HCT116 (cell line): ENCODE data around the gene PEX12. TPM values are rescaled to one million over a fixed set of nuclear protein-coding genes. Genes with fewer than 3 reads are reported as not detected.

Experiments
- ATAC-seq: fragments of 200-7000 bp; cut with Tn5 transposase; 2 replicates; pipeline ENCODE4 v1.9.1; 2020; ENCODE audit warnings: mild to moderate bottlenecking, moderate library complexity
- BruUV-seq: library from RNA; stranded (reverse); fragments of 400-500 nt; replicated peaks from 2 replicates; lab custom pipeline; 2021; lab: Mats Ljungman, UMichigan
- CTCF ChIA-PET: fragments of 300-600 bp; sonication (Branson Sonifier 250); formaldehyde crosslinking; loops from one replicate; lab custom pipeline; 2021; ENCODE audit warnings: antibody characterized with exemption; lab: Charles Lee
- POLR2A ChIA-PET: fragments of 300-600, 350-600 bp; sonication (Branson Sonifier 250); formaldehyde crosslinking; loops from one replicate; lab custom pipeline; 2021; ENCODE audit warnings: antibody characterized with exemption; lab: Charles Lee
- RAD21 ChIA-PET, 2 experiments: fragments of 300-600 bp; sonication (Branson Sonifier 250); formaldehyde crosslinking; loops; one replicate each; lab custom pipeline; 2023; ENCODE audit warnings: low total read pairs in 2 of 2; ENCODE audit not compliant: uncharacterized antibody in 2 of 2, unreplicated experiment in 2 of 2, low non-redundant PET in 1 of 2; lab: Charles Lee
- DNase-seq: peaks from one replicate; pipeline ENCODE4 v3.0.0-alpha.2; 2010; ENCODE audit warnings: low read depth, low spot score
- H2AFZ ChIP-seq: fragments of 200-600 bp; shearing (Covaris generic), sonication (generic); 2 replicates; pipeline ENCODE4 v1.6.1; 2017; ENCODE audit warnings: low read depth, mixed run types, mixed read lengths, antibody characterized with exemption, low read length; ENCODE audit not compliant: poor library complexity, severe bottlenecking
- H3K27ac ChIP-seq: 2 replicates; pipeline ENCODE4 v1.5.1; 2012; ENCODE audit warnings: low read depth, low read length
- H3K27me3 ChIP-seq: fragments of 200-600 bp; sonication (generic); 2 replicates; pipeline ENCODE4 v1.6.1; 2016; ENCODE audit warnings: mixed run types, low read length, mixed read lengths; ENCODE audit not compliant: insufficient read depth
- H3K36me3 ChIP-seq, 2 experiments: fragments of 200-500 bp in 1 of 2; fragments of 200-600 bp in 1 of 2; sonication (Bioruptor generic) in 1 of 2; sonication (generic) in 1 of 2; 2 replicates each; pipeline versions ENCODE4 v1.5.1 to v1.6.1; 2014 to 2016; ENCODE audit warnings: low read length in 2 of 2, inconsistent platforms in 1 of 2, mixed read lengths in 1 of 2, mixed run types in 1 of 2; ENCODE audit not compliant: insufficient read depth in 2 of 2, control insufficient read depth in 1 of 2
- H3K4me1 ChIP-seq, 2 experiments: fragments of 200-600 bp in 1 of 2; sonication (generic) in 1 of 2; 2 replicates each; pipeline versions ENCODE4 v1.5.1 to v1.6.1; 2012 to 2017; ENCODE audit warnings: low read length in 2 of 2, inconsistent platforms in 1 of 2, mild to moderate bottlenecking in 1 of 2, mixed read lengths in 1 of 2, mixed run types in 1 of 2, moderate library complexity in 1 of 2; ENCODE audit not compliant: insufficient read depth in 2 of 2, control insufficient read depth in 1 of 2
- H3K4me2 ChIP-seq: fragments of 200-600 bp; sonication (generic); 2 replicates; pipeline ENCODE4 v1.6.1; 2017; ENCODE audit warnings: mixed run types, low read length, mixed read lengths
- H3K4me3 ChIP-seq, 2 experiments: fragments of 200-600 bp in 1 of 2; sonication (generic) in 1 of 2; replicated peaks in 1 of 2; 2 replicates each; pipeline ENCODE4 v1.5.1; 2011 to 2016; ENCODE audit warnings: low read length in 2 of 2, control low read depth in 1 of 2, low read depth in 1 of 2, mild to moderate bottlenecking in 1 of 2, mixed read lengths in 1 of 2, mixed run types in 1 of 2
- H3K79me2 ChIP-seq: fragments of 200-600 bp; sonication (generic); 2 replicates; pipeline ENCODE4 v1.6.1; 2017; ENCODE audit warnings: mild to moderate bottlenecking, mixed run types, low read length, moderate library complexity, mixed read lengths; ENCODE audit not compliant: insufficient read depth
- H3K9ac ChIP-seq: fragments of 200-600 bp; sonication (generic); 2 replicates; pipeline ENCODE4 v1.6.1; 2016; ENCODE audit warnings: low read length, mixed read lengths
- H3K9me2 ChIP-seq: fragments of 200-600 bp; sonication (generic), shearing (Covaris generic); 2 replicates; pipeline ENCODE4 v1.6.1; 2017; ENCODE audit warnings: mixed run types, mild to moderate bottlenecking, moderate library complexity; ENCODE audit not compliant: insufficient read depth
- H3K9me3 ChIP-seq, 2 experiments: fragments of 200-500 bp in 1 of 2; fragments of 200-600 bp in 1 of 2; sonication (Bioruptor generic) in 1 of 2; sonication (generic) in 1 of 2; 2 replicates each; pipeline ENCODE4 v1.6.1; 2014 to 2017; ENCODE audit warnings: low read length in 2 of 2, mixed read lengths in 2 of 2, inconsistent platforms in 1 of 2, low read depth in 1 of 2, mild to moderate bottlenecking in 1 of 2, mixed run types in 1 of 2, moderate library complexity in 1 of 2; ENCODE audit not compliant: control insufficient read depth in 1 of 2, insufficient read depth in 1 of 2
- H4K20me1 ChIP-seq: fragments of 200-600 bp; sonication (generic), shearing (Covaris generic); 2 replicates; pipeline ENCODE4 v1.6.1; 2017; ENCODE audit warnings: mixed run types, mild to moderate bottlenecking, moderate library complexity; ENCODE audit not compliant: insufficient read depth
- ATF3 ChIP-seq: IDR thresholded peaks from 2 replicates; pipeline ENCODE4 v1.6.1; 2012
- CBX3 ChIP-seq: IDR thresholded peaks from 2 replicates; pipeline ENCODE4 v1.6.1; 2012; ENCODE audit warnings: low read depth
- CEBPB ChIP-seq: IDR thresholded peaks from 2 replicates; pipeline ENCODE4 v1.6.1; 2012; ENCODE audit warnings: low read depth
- EGR1 ChIP-seq: IDR thresholded peaks from 2 replicates; pipeline ENCODE4 v1.6.1; 2012; ENCODE audit warnings: low read depth
- EZH2phosphoT487 ChIP-seq: fragments of 200-600 bp; IDR thresholded peaks from 2 replicates; pipeline ENCODE4 v1.6.1; 2018; ENCODE audit warnings: antibody characterized with exemption, borderline replicate concordance
- FOSL1 ChIP-seq: IDR thresholded peaks from 2 replicates; pipeline ENCODE4 v1.6.1; 2012; ENCODE audit warnings: low read depth
- JUND ChIP-seq: IDR thresholded peaks from 2 replicates; pipeline ENCODE4 v1.6.1; 2012
- MAX ChIP-seq: IDR thresholded peaks from 2 replicates; pipeline ENCODE4 v1.6.1; 2012
- POLR2A ChIP-seq: IDR thresholded peaks from 2 replicates; pipeline ENCODE4 v1.7.0; 2011; ENCODE audit warnings: borderline replicate concordance; ENCODE audit not compliant: insufficient read depth, insufficient read length; ENCODE audit errors: extremely low read depth
- POLR2AphosphoS5 ChIP-seq: IDR thresholded peaks from 2 replicates; pipeline ENCODE4 v1.6.1; 2011; ENCODE audit warnings: mild to moderate bottlenecking, low read depth, low read length, moderate library complexity
- RAD21 ChIP-seq: IDR thresholded peaks from 2 replicates; pipeline ENCODE4 v1.6.1; 2012; ENCODE audit warnings: low read depth, mild to moderate bottlenecking
- REST ChIP-seq: IDR thresholded peaks from 2 replicates; pipeline ENCODE4 v1.6.1; 2012; ENCODE audit warnings: low read depth
- SIN3A ChIP-seq: IDR thresholded peaks from 2 replicates; pipeline ENCODE4 v1.6.1; 2012; ENCODE audit warnings: low read depth
- SP1 ChIP-seq: IDR thresholded peaks from 2 replicates; pipeline ENCODE4 v1.6.1; 2012; ENCODE audit warnings: low read depth
- TCF7L2 ChIP-seq: IDR thresholded peaks from 2 replicates; pipeline ENCODE4 v1.7.0; 2011; ENCODE audit warnings: borderline replicate concordance, inconsistent platforms; ENCODE audit not compliant: insufficient read depth, insufficient read length; ENCODE audit errors: extremely low read depth
- ZFX ChIP-seq: fragments of 450-650 bp; IDR thresholded peaks from 2 replicates; pipeline ENCODE4 v1.6.1; 2017
- ZNF274 ChIP-seq: fragments of 200-500 bp; sonication (Bioruptor generic); IDR thresholded peaks from 2 replicates; pipeline ENCODE4 v1.6.1; 2014; ENCODE audit warnings: mild to moderate bottlenecking, low read depth, low read length, inconsistent platforms
- intact Hi-C: fragments of 100-400 bp; cut with micrococcal nuclease; formaldehyde crosslinking; loops from 2 replicates; pipeline ENCODE4 v1.10.0; 2022
- total RNA-seq: library from RNA; stranded (reverse); gene quantifications from one replicate; pipeline ENCODE4 v1.2.1, GENCODE V29; 2021; ENCODE audit not compliant: unreplicated experiment
- TF ChIP-seq, protein P1 (sequence below), 3 experiments: fragments of 200-600 bp in 1 of 3; sonication (generic) in 1 of 3; IDR thresholded peaks in 2 of 3; conservative IDR thresholded peaks in 1 of 3; 2 replicates each; pipeline ENCODE4 v1.5.1; 2012 to 2017; ENCODE audit warnings: low read depth in 2 of 3, low read length in 2 of 3, antibody characterized with exemption in 1 of 3, borderline replicate concordance in 1 of 3, control low read depth in 1 of 3, mild to moderate bottlenecking in 1 of 3, mixed read lengths in 1 of 3, mixed run types in 1 of 3, moderate library complexity in 1 of 3; ENCODE audit not compliant: insufficient read depth in 1 of 3
- TF ChIP-seq, protein P2 (sequence below): IDR thresholded peaks from 2 replicates; pipeline ENCODE4 v1.6.1; 2011; ENCODE audit warnings: mild to moderate bottlenecking, low read length, moderate library complexity; ENCODE audit not compliant: insufficient replicate concordance; ENCODE audit errors: extremely low read depth

PEX12 gene
- total RNA-seq, 1 experiment from 2014 or later, result 5.0 TPM

DNA sequence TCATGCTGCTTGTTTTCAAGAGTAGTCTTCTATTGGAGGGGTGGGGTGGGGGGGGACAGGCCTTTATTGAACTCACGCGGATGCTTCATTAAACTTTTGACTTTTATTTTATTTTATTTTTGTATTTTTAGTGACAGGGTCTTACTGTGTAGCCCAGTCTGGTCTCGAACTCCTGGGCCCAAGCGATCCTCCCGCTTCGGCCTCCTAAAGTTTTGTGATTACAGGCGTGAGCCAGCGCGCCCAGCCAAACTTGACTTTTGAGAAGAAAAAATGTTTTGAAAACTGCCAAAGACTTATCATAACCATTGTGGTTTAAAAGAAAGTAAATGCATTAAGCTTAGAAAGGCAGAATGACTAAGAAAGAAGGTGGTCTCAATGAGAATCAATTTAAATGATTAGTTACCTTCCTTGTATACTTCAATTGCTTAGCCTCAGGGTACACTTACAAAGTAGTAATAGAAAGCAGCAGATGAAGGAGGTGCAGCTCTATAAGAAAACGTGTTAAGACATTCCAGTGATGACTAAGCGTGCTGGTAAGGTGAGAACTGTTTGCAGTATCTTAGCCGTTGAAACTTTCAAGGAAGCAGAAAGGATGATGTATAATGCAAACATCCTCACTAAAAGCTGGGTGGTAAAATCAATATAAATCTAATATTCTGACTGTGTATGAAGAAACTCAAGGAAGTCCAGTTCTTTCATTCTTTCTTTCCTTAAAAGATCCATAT is 10.0 kb upstream of the PEX12 start:
- H3K27ac ChIP-seq, result peak overlapping the region; percentile 88; the same call in 1 of the 2 replicates
- ATAC-seq, result peak; percentile 64
- peak overlapping the region; percentile 82 to 95 for H3K4me3 ChIP-seq
- DNase-seq, result peak; percentile 73
- H2AFZ ChIP-seq, result no peak overlapping the region
- POLR2A ChIA-PET, result interaction anchor here (1.2 to 2.2 kb wide), 2 partner anchors 10 to 12 kb away, joined by 3 to 11 read pairs; partner anchors contain the start of gene PEX12
- peak overlapping the region; percentile 96 for H3K9ac ChIP-seq
- H3K27me3 ChIP-seq, result no peaks in the 10 kb centered on the region
- H3K4me1 ChIP-seq, result peaks cover 17 to 22% of the 10 kb centered on the region in 2 experiments
- CTCF ChIA-PET, result no interaction called here
- RAD21 ChIA-PET, result no interaction called here
- H4K20me1 ChIP-seq, result peaks cover 6% of the 10 kb centered on the region; the same call in 1 of the 2 replicates
- H3K36me3 ChIP-seq, result no peaks in the 10 kb centered on the region
- H3K79me2 ChIP-seq, result peaks cover 62% of the 10 kb centered on the region
- BruUV-seq, result no TSS peak
- H3K9me2 ChIP-seq, result no peaks in the 10 kb centered on the region
- H3K4me2 ChIP-seq, result peak overlapping the region; percentile 82
- intact Hi-C loops, result no loop called here
- H3K9me3 ChIP-seq, result no peaks in the 10 kb centered on the region
- TF ChIP-seq EZH2phosphoT487 (no peak), CEBPB (peak; percentile 33; the same call in 1 of the 2 replicates), RAD21 (no peak), FOSL1 (peak; percentile 60), MAX (peak; percentile 71), ATF3 (no peak), TCF7L2 (no peak), SIN3A (peak; percentile 60; the same call in 1 of the 2 replicates), POLR2AphosphoS5 (peak; percentile 40; the same call in 1 of the 2 replicates), ZNF274 (no peak), CBX3 (0 out of 2 replicates have a peak, but pooled peaks have one; percentile 23), JUND (peak; percentile 74; the same call in 1 of the 2 replicates), ZFX (no peak), EGR1 (no peak), REST (no peak), SP1 (peak; percentile 53), POLR2A (no peak)
- TF ChIP-seq, protein P1, sequence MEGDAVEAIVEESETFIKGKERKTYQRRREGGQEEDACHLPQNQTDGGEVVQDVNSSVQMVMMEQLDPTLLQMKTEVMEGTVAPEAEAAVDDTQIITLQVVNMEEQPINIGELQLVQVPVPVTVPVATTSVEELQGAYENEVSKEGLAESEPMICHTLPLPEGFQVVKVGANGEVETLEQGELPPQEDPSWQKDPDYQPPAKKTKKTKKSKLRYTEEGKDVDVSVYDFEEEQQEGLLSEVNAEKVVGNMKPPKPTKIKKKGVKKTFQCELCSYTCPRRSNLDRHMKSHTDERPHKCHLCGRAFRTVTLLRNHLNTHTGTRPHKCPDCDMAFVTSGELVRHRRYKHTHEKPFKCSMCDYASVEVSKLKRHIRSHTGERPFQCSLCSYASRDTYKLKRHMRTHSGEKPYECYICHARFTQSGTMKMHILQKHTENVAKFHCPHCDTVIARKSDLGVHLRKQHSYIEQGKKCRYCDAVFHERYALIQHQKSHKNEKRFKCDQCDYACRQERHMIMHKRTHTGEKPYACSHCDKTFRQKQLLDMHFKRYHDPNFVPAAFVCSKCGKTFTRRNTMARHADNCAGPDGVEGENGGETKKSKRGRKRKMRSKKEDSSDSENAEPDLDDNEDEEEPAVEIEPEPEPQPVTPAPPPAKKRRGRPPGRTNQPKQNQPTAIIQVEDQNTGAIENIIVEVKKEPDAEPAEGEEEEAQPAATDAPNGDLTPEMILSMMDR (IDR thresholded peaks at IDR 0.05 in 2 of 3, conservative IDR thresholded peaks at IDR 0.05 in 1 of 3; ENCODE audit: borderline replicate concordance in 1 of 3, insufficient read depth in 1 of 3, low read depth in 2 of 3, low read length in 2 of 3), result no peak
- TF ChIP-seq, protein P2, sequence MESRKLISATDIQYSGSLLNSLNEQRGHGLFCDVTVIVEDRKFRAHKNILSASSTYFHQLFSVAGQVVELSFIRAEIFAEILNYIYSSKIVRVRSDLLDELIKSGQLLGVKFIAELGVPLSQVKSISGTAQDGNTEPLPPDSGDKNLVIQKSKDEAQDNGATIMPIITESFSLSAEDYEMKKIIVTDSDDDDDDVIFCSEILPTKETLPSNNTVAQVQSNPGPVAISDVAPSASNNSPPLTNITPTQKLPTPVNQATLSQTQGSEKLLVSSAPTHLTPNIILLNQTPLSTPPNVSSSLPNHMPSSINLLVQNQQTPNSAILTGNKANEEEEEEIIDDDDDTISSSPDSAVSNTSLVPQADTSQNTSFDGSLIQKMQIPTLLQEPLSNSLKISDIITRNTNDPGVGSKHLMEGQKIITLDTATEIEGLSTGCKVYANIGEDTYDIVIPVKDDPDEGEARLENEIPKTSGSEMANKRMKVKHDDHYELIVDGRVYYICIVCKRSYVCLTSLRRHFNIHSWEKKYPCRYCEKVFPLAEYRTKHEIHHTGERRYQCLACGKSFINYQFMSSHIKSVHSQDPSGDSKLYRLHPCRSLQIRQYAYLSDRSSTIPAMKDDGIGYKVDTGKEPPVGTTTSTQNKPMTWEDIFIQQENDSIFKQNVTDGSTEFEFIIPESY, result no peak
